Fibroblast of villous mesenchyme (primary cell): ENCODE results near the gene LPIN3. TPM values are rescaled to one million over a fixed set of nuclear protein-coding genes. Genes with fewer than 3 reads are reported as not detected.

ENCODE experiments used
- DNase-seq: peaks from one replicate; pipeline ENCODE4 v3.0.0-alpha.2; 2010; ENCODE audit warnings: low read depth
- H3K4me3 ChIP-seq: 2 replicates; pipeline ENCODE4 v1.5.1; 2011; ENCODE audit warnings: low read depth, mild to moderate bottlenecking, low read length
- CTCF ChIP-seq: IDR thresholded peaks from 2 replicates; pipeline ENCODE4 v1.5.1; 2012; ENCODE audit warnings: low read depth, mild to moderate bottlenecking, low read length; ENCODE audit not compliant: insufficient read depth
- total RNA-seq: library from RNA; depleted of rRNA; stranded (reverse); fragments of >200 nt; gene quantifications from 2 replicates; pipeline ENCODE4 v1.2.3, GENCODE V29; 2012

The LPIN3 gene
- total RNA-seq, 1 donor: 5.6 TPM

GRCh38 chr20:41392871-41393704 lies 52.5 kb downstream of the LPIN3 start:
- no peak overlapping the region for H3K4me3 ChIP-seq
- TF ChIP-seq CTCF: no peak
- DNase-seq: peak; percentile 25

- no peak for TF ChIP-seq CTCF
- no peak for DNase-seq
Measured at GRCh38 chr20:41393705-41394066, 53.1 kb downstream of the LPIN3 start.

GRCh38 chr20:41394081-41394480 lies 53.5 kb downstream of the LPIN3 start:
- TF ChIP-seq CTCF: no peak
- DNase-seq: no peak
- H3K4me3 ChIP-seq: no peak overlapping the region

More at GRCh38 chr20:41393705-41394066, 53.1 kb downstream of the LPIN3 start:
- no peak overlapping the region for H3K4me3 ChIP-seq

GRCh38 chr20:41394931-41395666 lies 54.5 kb downstream of the LPIN3 start:
- no peak for DNase-seq
- no peak overlapping the region for H3K4me3 ChIP-seq
- TF ChIP-seq CTCF: no peak

DNA sequence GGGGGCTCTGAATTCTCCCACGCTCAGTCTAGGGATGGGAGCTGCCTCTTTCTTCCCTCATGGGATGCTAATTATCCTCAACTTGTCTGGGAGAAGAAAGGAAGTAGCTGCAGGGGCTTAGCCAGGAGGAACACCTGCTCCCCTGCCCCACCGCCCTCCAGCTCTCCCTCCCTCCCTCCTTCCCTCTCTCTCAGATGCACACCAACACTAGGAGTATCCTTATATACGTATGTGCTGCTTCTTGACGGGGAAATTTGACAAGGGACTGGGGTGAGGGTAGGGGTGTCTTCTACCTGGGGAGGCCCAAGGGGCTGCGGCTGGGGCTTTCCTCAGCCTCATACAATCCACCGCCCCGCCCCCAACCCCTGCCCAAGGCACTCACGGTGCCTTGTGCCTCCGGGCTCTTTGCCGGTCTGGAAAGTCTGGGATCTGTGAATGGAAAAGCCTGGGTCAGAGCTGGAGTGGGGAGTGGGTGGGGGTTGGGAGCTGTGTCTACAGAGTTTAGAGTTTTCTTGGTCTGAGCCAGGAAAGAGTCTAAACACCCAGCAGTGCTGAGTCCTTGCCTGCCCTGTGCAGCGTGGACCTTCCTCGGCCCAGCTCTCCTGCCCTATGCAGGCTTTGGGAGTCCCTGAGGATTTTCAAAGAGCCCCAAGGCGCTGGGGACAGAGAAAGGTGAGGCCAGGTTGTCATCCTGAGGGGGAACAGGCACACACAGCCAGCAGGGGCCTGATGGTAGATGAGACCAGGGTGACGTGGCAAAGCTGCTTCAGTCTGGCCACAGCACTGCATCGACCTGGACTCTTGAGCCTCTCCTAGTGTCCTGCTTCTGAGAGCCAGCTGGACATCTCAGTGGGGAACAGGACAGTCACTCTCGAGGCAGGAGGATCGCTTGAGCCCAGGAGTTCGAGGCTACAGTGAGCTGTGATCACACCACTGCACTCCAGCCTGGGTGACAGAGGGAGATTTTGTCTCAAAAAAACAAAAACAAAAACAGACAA lies 55.3 kb downstream of the LPIN3 start:
- no peak for TF ChIP-seq CTCF
- no peak for DNase-seq
- H3K4me3 ChIP-seq: no peak overlapping the region

DNA sequence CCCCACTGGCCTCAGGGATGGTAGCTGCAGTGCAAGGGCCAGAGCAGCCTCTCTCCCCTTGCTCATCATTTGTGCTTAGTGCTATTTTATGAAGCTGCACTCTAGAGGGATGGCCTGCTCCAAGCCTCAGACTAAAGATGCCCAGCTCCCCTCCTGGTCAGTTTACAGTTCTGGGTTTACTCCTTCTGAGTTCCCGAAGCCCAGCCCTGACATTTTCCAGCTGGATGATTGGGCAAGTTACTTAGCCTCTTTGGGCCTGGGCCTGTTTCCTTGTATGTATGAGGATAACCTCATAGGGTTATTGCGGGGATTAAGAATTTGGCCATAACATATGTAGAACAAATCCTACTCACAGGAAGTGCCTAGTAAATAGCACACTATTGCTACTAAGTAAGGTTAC lies 57.8 kb downstream of the LPIN3 start:
- peak; percentile 14 for TF ChIP-seq CTCF
- DNase-seq: peak; percentile 99
- no peak overlapping the region for H3K4me3 ChIP-seq
